ENCODE results near the gene DENND2A.
"Not testable (repeated sequence)": the region's sequence is repeated elsewhere in the genome, so short reads cannot be mapped to it uniquely, and the experiment has no call there.

DENND2A gene

GRCh38 chr7:140570120-140570519 is 70.5 kb downstream of the DENND2A start:
- no peak for TF ChIP-seq CTCF (conservative IDR thresholded peaks at IDR 0.05; ENCODE audit: low read depth)
- ChIA-PET POLR2A (ENCODE audit: low non-redundant PET) (no interaction called here), CTCF (no interaction called here)
- DNase-seq (ENCODE audit: low spot score): no peak
- no peak overlapping the region for H3K27ac ChIP-seq

- peak overlapping the region; percentile 59 for H3K27ac ChIP-seq
- no peak for TF ChIP-seq CTCF (conservative IDR thresholded peaks at IDR 0.05; ENCODE audit: low read depth)
- CTCF ChIA-PET: interaction anchor here (0.9 kb wide), 1 partner anchor 9 kb away, joined by 3 read pairs; no protein-coding TSS in a partner anchor
- no peak for DNase-seq (ENCODE audit: low spot score)
- POLR2A ChIA-PET (ENCODE audit: low non-redundant PET): no interaction called here
Observed at GRCh38 chr7:140568021-140568813, 72.4 kb downstream of the DENND2A start.

GRCh38 chr7:140566186-140566585 is 74.4 kb downstream of the DENND2A start:
- CTCF ChIA-PET; DNase-seq (ENCODE audit: low spot score); POLR2A ChIA-PET (ENCODE audit: low non-redundant PET): not testable (repeated sequence)
- peak overlapping the region; percentile 59 for H3K27ac ChIP-seq

GRCh38 chr7:140565761-140566160 is 74.9 kb downstream of the DENND2A start:
- CTCF ChIA-PET; DNase-seq (ENCODE audit: low spot score); POLR2A ChIA-PET (ENCODE audit: low non-redundant PET): not testable (repeated sequence)
- peak overlapping the region; percentile 59 for H3K27ac ChIP-seq

- POLR2A ChIA-PET (ENCODE audit: low non-redundant PET): no interaction called here
- TF ChIP-seq CTCF (conservative IDR thresholded peaks at IDR 0.05; ENCODE audit: low read depth): no peak
- DNase-seq (ENCODE audit: low spot score): peak; percentile 58
- CTCF ChIA-PET: no interaction called here
- no peak overlapping the region for H3K27ac ChIP-seq
Observed at GRCh38 chr7:140564643-140565042, 76.0 kb downstream of the DENND2A start.

- DNase-seq (ENCODE audit: low spot score): no peak
- CTCF ChIA-PET: no interaction called here
- TF ChIP-seq CTCF (conservative IDR thresholded peaks at IDR 0.05; ENCODE audit: low read depth): no peak
- POLR2A ChIA-PET (ENCODE audit: low non-redundant PET): no interaction called here
- H3K27ac ChIP-seq: no peak overlapping the region
Observed at GRCh38 chr7:140562926-140563481, 77.6 kb downstream of the DENND2A start.

- POLR2A ChIA-PET (ENCODE audit: low non-redundant PET): no interaction called here
- DNase-seq (ENCODE audit: low spot score): peak; percentile 11
- CTCF ChIA-PET: no interaction called here
- no peak overlapping the region for H3K27ac ChIP-seq
- TF ChIP-seq CTCF (conservative IDR thresholded peaks at IDR 0.05; ENCODE audit: low read depth): no peak
Observed at GRCh38 chr7:140559410-140559809, 81.2 kb downstream of the DENND2A start.

Measured in RWPE1 (cell line).